GM18520 (cell line): ENCODE results near the gene RGPD5.
"Not testable (repeated sequence)": the region's sequence is repeated elsewhere in the genome, so short reads cannot be mapped to it uniquely, and the experiment has no call there.

Experiments
- ATAC-seq: cut with Tn5 transposase; IDR thresholded peaks from one replicate; pipeline ENCODE4 v1.9.1; 2021; ENCODE audit not compliant: unreplicated experiment

RGPD5 gene

DNA sequence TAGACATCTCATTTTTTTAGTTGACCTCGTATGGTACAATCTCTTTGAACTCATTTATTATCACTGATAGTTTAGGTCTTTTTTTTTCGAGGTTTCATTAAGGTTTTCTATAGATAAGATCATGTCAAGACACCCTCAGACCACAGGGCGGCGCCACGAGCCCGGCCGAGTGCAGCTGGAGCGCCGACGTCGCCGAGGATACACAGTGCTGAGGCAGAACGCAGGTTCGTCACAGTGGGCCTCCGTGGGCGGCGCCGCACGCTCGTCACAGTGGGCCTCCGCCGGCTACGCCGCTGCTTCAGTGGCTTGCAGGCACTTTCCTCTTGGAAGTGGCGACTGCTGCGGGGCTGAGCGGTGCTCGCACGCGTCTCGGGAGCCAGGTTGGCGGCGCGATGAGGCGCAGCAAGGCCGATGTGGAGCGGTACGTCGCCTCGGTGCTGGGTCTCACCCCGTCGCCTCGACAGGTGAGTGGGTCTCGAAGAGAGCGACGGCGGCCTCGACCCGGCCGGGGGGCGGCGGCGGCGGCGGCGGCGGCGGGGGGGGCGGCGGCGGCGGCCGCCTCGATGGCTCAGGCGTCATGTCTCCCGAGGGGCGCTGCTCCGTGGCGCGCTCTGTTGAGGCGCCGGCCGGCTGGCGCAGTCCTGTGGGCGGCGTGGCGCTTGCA, at the start of gene RGPD5:
TSS of gene RGPD5 (plus strand) at position 232 of the 664 bp plus-strand sequence. CDS start at position 393, 161 bp downstream.
- ATAC-seq = peak; percentile 97

- ATAC-seq = not testable (repeated sequence)
Observed at GRCh38 chr2:109751572-109751971, 42.5 kb upstream of the RGPD5 start.

DNA sequence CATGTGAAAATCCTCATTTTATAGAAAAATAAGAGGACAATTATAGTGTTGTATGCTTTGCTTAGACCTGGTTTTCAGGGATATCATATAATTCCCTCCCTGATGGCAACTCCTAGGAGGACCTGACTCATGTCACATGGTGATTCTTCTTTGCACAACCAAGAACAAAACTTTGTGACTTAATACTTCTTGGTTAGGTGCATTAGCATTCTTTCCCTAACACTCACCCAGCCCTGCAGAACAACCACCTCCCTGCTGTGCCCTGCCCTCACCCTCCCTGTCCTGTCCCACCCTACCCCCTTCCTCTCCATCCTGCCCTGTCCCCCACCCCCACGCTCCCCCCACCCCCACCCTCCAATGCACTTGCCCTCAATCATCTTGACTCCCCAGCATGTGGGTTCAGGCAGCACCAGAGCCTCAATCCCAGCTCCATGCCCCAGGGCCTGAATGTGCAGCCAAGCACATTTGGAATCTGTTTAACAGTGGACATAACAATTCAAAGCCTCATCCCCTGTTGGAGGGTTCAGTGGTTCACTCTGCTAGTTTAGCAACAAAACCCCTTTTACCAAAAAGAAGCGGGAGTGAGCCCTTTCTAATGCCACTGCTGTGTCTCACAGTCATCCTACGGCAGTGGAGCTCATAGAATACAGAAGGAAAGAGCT, 36.8 kb upstream of the RGPD5 start:
- not testable (repeated sequence) for ATAC-seq

- not testable (repeated sequence) for ATAC-seq
Observed at GRCh38 chr2:109760265-109761042, 33.7 kb upstream of the RGPD5 start.

GRCh38 chr2:109761043-109761454, 33.1 kb upstream of the RGPD5 start:
- ATAC-seq = not testable (repeated sequence)

DNA sequence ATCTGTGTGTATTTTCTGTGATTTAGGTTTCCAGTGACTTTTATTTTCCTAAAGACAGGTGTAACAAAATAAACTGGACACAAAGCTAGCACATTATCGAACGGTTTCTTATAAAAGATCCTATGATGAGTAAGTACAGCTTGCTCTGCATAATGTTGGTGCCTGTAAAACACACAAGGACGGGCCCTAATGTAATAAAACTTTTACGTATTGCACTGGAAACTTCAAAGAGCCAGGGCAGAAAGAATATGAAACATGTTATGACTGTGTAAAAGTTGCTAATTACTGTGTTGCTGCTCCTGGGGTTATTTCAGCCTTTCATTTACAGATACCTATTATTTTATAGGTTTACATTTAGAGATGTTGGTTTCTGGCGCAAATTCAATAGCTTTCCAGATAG, 32.1 kb upstream of the RGPD5 start:
- ATAC-seq = not testable (repeated sequence)

GRCh38 chr2:109766074-109766473, 28.0 kb upstream of the RGPD5 start:
- ATAC-seq = not testable (repeated sequence)

DNA sequence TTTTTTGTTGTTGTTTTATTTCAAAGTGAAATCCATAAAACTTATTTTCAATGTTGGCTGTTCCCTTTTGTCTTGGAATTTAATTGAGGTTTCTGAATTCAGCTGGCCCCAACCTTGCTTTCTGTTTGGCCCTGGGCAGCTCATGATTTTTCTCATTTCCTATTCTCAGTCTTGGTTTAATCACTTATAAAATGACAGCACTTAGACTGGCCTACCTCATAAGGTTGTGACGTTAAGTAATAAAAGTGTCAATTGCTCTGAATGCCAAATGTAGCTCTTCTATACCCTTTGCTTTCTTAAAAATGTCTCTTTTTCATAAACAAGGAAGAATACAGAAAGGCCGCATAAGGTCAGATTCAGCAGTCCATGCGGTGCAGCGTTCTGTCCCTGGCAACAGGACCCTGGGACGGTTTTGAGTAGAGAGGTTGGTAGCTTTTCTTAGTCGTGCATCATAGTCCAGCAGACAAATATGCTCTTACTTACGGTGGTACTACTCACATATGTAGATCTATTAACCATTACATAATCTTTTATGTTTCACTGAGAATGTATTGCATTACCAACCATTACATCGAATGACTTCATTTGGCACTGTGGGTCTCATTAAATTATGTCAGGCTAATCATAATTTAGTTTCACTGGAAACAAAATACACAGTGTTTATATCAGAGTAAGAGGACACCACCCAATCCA, 27.1 kb upstream of the RGPD5 start:
- not testable (repeated sequence) for ATAC-seq

GRCh38 chr2:109768934-109769333, 25.2 kb upstream of the RGPD5 start:
- ATAC-seq = not testable (repeated sequence)

- ATAC-seq = not testable (repeated sequence)
Observed at GRCh38 chr2:109779118-109779517, 15.0 kb upstream of the RGPD5 start.

- ATAC-seq = not testable (repeated sequence)
Observed at GRCh38 chr2:109781147-109781816, 12.8 kb upstream of the RGPD5 start.

- not testable (repeated sequence) for ATAC-seq
Observed at GRCh38 chr2:109782446-109782993, 11.6 kb upstream of the RGPD5 start.

GRCh38 chr2:109791530-109792279, 2.4 kb upstream of the RGPD5 start:
- not testable (repeated sequence) for ATAC-seq

- ATAC-seq = not testable (repeated sequence)
Observed at GRCh38 chr2:109792659-109793058, 1.4 kb upstream of the RGPD5 start.

- ATAC-seq = peak; percentile 45
Observed at GRCh38 chr2:109871129-109871751, 77.1 kb downstream of the RGPD5 start.

DNA sequence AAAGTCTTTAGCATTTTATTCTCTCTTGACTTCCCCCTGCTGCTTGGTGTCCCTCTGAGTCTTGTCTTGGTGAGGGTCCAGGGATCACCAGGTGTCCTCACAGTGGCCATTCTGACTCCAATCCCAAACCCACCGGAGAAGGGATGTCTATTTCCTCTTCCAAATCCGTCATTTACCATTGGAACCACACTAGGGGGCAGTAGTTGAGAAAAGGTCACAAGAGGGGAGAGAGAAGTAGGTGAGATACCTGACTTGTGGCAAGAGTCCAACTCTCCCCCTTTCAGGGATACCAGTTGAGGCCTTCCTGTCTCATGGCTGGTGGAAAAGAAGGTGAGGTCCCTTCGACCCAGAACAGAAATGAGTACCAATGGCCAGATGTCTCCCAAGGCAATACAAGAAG, 82.5 kb downstream of the RGPD5 start:
- not testable (repeated sequence) for ATAC-seq

DNA sequence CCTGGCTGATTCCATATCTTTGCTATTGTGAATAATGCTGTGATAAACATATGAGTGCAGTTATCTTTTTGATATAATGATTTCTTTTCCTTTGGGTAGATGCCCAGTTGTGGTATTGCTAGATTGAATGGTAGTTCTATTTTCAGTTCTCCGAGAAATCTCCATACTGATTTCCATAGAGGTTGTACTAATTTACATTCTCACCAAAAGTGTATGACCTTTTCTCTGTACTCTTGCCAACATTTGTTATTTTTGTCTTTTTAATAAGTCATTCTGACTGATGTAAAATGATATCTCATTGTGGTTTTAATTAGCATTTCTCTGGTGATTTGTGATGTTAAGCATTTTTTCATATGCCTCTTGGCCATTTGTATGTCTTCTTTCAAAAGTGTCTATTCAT, 88.0 kb downstream of the RGPD5 start:
- not testable (repeated sequence) for ATAC-seq

GRCh38 chr2:109888414-109888813, 94.3 kb downstream of the RGPD5 start:
- not testable (repeated sequence) for ATAC-seq

GRCh38 chr2:109889909-109890308, 95.8 kb downstream of the RGPD5 start:
- not testable (repeated sequence) for ATAC-seq
